Muscle layer of duodenum (tissue), 2 donors: ENCODE data around the gene APLF.

Experiments
- H3K27ac ChIP-seq: one replicate; pipeline ENCODE4 v1.7.0; 2013; ENCODE audit warnings: mild to moderate bottlenecking, low read length
- H3K27me3 ChIP-seq: one replicate; pipeline ENCODE4 v1.7.0; 2013; ENCODE audit warnings: low read depth, mild to moderate bottlenecking, control low read depth, low read length
- H3K36me3 ChIP-seq, 2 donors: one replicate each; pipeline ENCODE4 v1.7.0; 2013; ENCODE audit warnings: low read length in 2 of 2, control low read depth in 1 of 2, mild to moderate bottlenecking in 1 of 2; ENCODE audit not compliant: insufficient read depth in 2 of 2, control insufficient read depth in 1 of 2
- H3K4me1 ChIP-seq, 2 donors: one replicate each; pipeline ENCODE4 v1.7.0; 2013; ENCODE audit warnings: low read length in 2 of 2, mild to moderate bottlenecking in 2 of 2, control low read depth in 1 of 2, moderate library complexity in 1 of 2; ENCODE audit not compliant: insufficient read depth in 2 of 2, control insufficient read depth in 1 of 2
- H3K4me3 ChIP-seq, 2 donors: one replicate each; pipeline ENCODE4 v1.7.0; 2013; ENCODE audit warnings: low read length in 2 of 2, low read depth in 1 of 2, mild to moderate bottlenecking in 1 of 2
- H3K9me3 ChIP-seq, 2 donors: one replicate each; pipeline ENCODE4 v1.7.0; 2013; ENCODE audit warnings: low read length in 2 of 2, control low read depth in 1 of 2, mild to moderate bottlenecking in 1 of 2; ENCODE audit not compliant: control insufficient read depth in 1 of 2
- donor health status: healthy.

APLF gene

GRCh38 chr2:68620772-68621171, 153.4 kb downstream of the APLF start:
- Histone ChIP-seq H3K27me3 (no peaks in the 10 kb centered on the region), H3K36me3 (no peaks in the 10 kb centered on the region), H3K4me1 (no peaks in the 10 kb centered on the region), H3K9me3 (peaks cover 3 to 10% of the 10 kb centered on the region in 2 donors), H3K4me3 (no peak overlapping the region), H3K27ac (no peak overlapping the region)

- H3K27me3 ChIP-seq, result no peaks in the 10 kb centered on the region
- no peaks in the 10 kb centered on the region for H3K36me3 ChIP-seq
- H3K4me1 ChIP-seq, result no peaks in the 10 kb centered on the region
- no peak overlapping the region for H3K4me3 ChIP-seq
- H3K9me3 ChIP-seq, result peaks cover 3 to 14% of the 10 kb centered on the region in 2 donors
- H3K27ac ChIP-seq, result no peak overlapping the region
These were observed 156.4 kb downstream of the APLF start for GRCh38 chr2:68623820-68624219.

- no peak overlapping the region for H3K4me3 ChIP-seq
- H3K9me3 ChIP-seq, result peaks cover 3 to 6% of the 10 kb centered on the region in 2 donors
These were observed 160.2 kb downstream of the APLF start for GRCh38 chr2:68627615-68628014.

More at GRCh38 chr2:68627615-68628014, 160.2 kb downstream of the APLF start:
- Histone ChIP-seq H3K36me3 (no peaks in the 10 kb centered on the region), H3K27me3 (no peaks in the 10 kb centered on the region), H3K4me1 (no peaks in the 10 kb centered on the region), H3K27ac (no peak overlapping the region)
